H1 (cell line): ENCODE results near the gene PSMD6. TPM values are rescaled to one million over a fixed set of nuclear protein-coding genes. Genes with fewer than 3 reads are reported as not detected.

Experiments used
- CTCF ChIA-PET: fragments of 300-600 bp; sonication (Branson Sonifier 250); formaldehyde crosslinking; loops from one replicate; lab custom pipeline; 2021; ENCODE audit not compliant: partially characterized antibody; lab: Charles Lee
- POLR2A ChIA-PET: fragments of 300-600 bp; sonication (Branson Sonifier 250); formaldehyde crosslinking; loops from one replicate; lab custom pipeline; 2021; ENCODE audit warnings: inconsistent platforms; ENCODE audit not compliant: partially characterized antibody; lab: Charles Lee
- DNase-seq, 2 experiments: peaks; one replicate each; pipeline versions ENCODE4 v3.0.0 to v3.0.0-alpha.2; 2010 to 2022; ENCODE audit warnings: low spot score in 2 of 2, low read depth in 1 of 2, mixed read lengths in 1 of 2
- FAIRE-seq: peaks from 2 replicates; lab custom pipeline; 2011; peaks lifted over from hg19 to GRCh38; lab: Jason Lieb, UNC
- H2AFZ ChIP-seq: 2 replicates; pipeline ENCODE4 v1.8.1; 2012; ENCODE audit warnings: low read length, inconsistent platforms
- H2AK5ac ChIP-seq: 2 replicates; pipeline ENCODE4 v1.6.1; 2013; ENCODE audit warnings: low read depth, low read length
- H2BK120ac ChIP-seq: replicated peaks from 2 replicates; pipeline ENCODE3; 2013; ENCODE audit warnings: low read depth, low read length, inconsistent platforms
- H2BK12ac ChIP-seq: 2 replicates; pipeline ENCODE4 v1.6.1; 2013; ENCODE audit warnings: low read depth, low read length
- H2BK15ac ChIP-seq: 2 replicates; pipeline ENCODE4 v1.6.1; 2013; ENCODE audit warnings: low read length
- H2BK20ac ChIP-seq: 2 replicates; pipeline ENCODE4 v1.6.1; 2013; ENCODE audit warnings: low read length
- H2BK5ac ChIP-seq: 2 replicates; pipeline ENCODE4 v1.6.1; 2013; ENCODE audit warnings: low read depth, low read length
- H3K14ac ChIP-seq: 2 replicates; pipeline ENCODE4 v1.6.1; 2013; ENCODE audit warnings: inconsistent platforms; ENCODE audit not compliant: insufficient read length
- H3K18ac ChIP-seq: 2 replicates; pipeline ENCODE4 v1.6.1; 2013; ENCODE audit warnings: low read length; ENCODE audit errors: extremely low read depth
- H3K23ac ChIP-seq: 2 replicates; pipeline ENCODE4 v1.6.1; 2013; ENCODE audit warnings: inconsistent platforms; ENCODE audit not compliant: insufficient read length
- H3K23me2 ChIP-seq: 2 replicates; pipeline ENCODE4 v1.6.1; 2013; ENCODE audit warnings: low read depth, low read length
- H3K27ac ChIP-seq: 2 replicates; pipeline ENCODE4 v1.6.1; 2011; ENCODE audit warnings: low read depth, low read length, inconsistent platforms
- H3K27me3 ChIP-seq, 4 experiments: replicated peaks in 1 of 4; 1 replicate in 1 of 4; 2 replicates in 3 of 4; pipeline versions ENCODE4 v1.6.1 to v1.8.1; 2011 to 2013; ENCODE audit warnings: low read length in 3 of 4, mild to moderate bottlenecking in 3 of 4, inconsistent platforms in 2 of 4, mixed read lengths in 2 of 4, moderate library complexity in 1 of 4; ENCODE audit not compliant: control insufficient read depth in 3 of 4, insufficient read depth in 3 of 4; ENCODE audit errors: extremely low read depth in 1 of 4
- H3K36me3 ChIP-seq, 4 experiments: 2 replicates each; pipeline versions ENCODE4 v1.6.1 to v1.8.1; 2011 to 2013; ENCODE audit warnings: mild to moderate bottlenecking in 4 of 4, low read length in 3 of 4, moderate library complexity in 2 of 4, control low read depth in 1 of 4, inconsistent platforms in 1 of 4; ENCODE audit not compliant: insufficient read depth in 4 of 4, control insufficient read depth in 2 of 4
- H3K4ac ChIP-seq: replicated peaks from 2 replicates; pipeline ENCODE3; 2013; ENCODE audit warnings: low read length, low read depth, mixed read lengths, inconsistent platforms; ENCODE audit not compliant: insufficient read length
- H3K4me1 ChIP-seq, 4 experiments: replicated peaks in 1 of 4; 1 replicate in 1 of 4; 2 replicates in 3 of 4; pipeline versions ENCODE4 v1.6.1 to v1.8.1; 2011 to 2013; ENCODE audit warnings: low read length in 3 of 4, inconsistent platforms in 2 of 4, mixed read lengths in 1 of 4; ENCODE audit not compliant: insufficient read depth in 4 of 4, control insufficient read depth in 3 of 4
- H3K4me2 ChIP-seq, 2 experiments: 2 replicates each; pipeline versions ENCODE4 v1.6.1 to v1.8.1; 2011 to 2013; ENCODE audit warnings: low read depth in 2 of 2, low read length in 2 of 2, control low read depth in 1 of 2, inconsistent platforms in 1 of 2, mild to moderate bottlenecking in 1 of 2; ENCODE audit not compliant: insufficient read depth in 1 of 2
- H3K4me3 ChIP-seq, 4 experiments: fragments of 200-600, 300-600 bp in 1 of 4; sonication (generic), shearing (Covaris generic), sonication (Bioruptor Twin) in 1 of 4; 2 replicates each; pipeline versions ENCODE4 v1.5.1 to v1.8.1; 2011 to 2016; ENCODE audit warnings: low read length in 4 of 4, low read depth in 3 of 4, control low read depth in 2 of 4, inconsistent platforms in 2 of 4, mild to moderate bottlenecking in 2 of 4, mixed read lengths in 1 of 4, moderate library complexity in 1 of 4; ENCODE audit not compliant: insufficient read depth in 2 of 4; ENCODE audit errors: extremely low read depth in 1 of 4
- H3K56ac ChIP-seq: replicated peaks from 2 replicates; pipeline ENCODE3; 2013; ENCODE audit warnings: low read depth, mild to moderate bottlenecking, mixed read lengths, low read length, inconsistent platforms; ENCODE audit not compliant: insufficient read length
- H3K79me1 ChIP-seq: 2 replicates; pipeline ENCODE4 v1.6.1; 2013; ENCODE audit warnings: low read depth, low read length, control low read depth
- H3K79me2 ChIP-seq, 2 experiments: 2 replicates each; pipeline versions ENCODE4 v1.6.1 to v1.8.1; 2012 to 2013; ENCODE audit warnings: low read length in 2 of 2, mild to moderate bottlenecking in 2 of 2, inconsistent platforms in 1 of 2; ENCODE audit not compliant: insufficient read depth in 2 of 2, control insufficient read depth in 1 of 2
- H3K9ac ChIP-seq, 4 experiments: replicated peaks in 1 of 4; 1 replicate in 1 of 4; 2 replicates in 3 of 4; pipeline versions ENCODE4 v1.6.1 to v1.8.1; 2011 to 2013; ENCODE audit warnings: low read depth in 3 of 4, low read length in 3 of 4, control low read depth in 2 of 4, mild to moderate bottlenecking in 2 of 4, moderate library complexity in 2 of 4, inconsistent platforms in 1 of 4; ENCODE audit errors: extremely low read depth in 1 of 4
- H3K9me3 ChIP-seq, 2 experiments: 2 replicates each; pipeline versions ENCODE4 v1.6.1 to v1.8.1; 2012 to 2013; ENCODE audit warnings: mild to moderate bottlenecking in 2 of 2, moderate library complexity in 2 of 2, control low read depth in 1 of 2, inconsistent platforms in 1 of 2, low read depth in 1 of 2, low read length in 1 of 2, mixed read lengths in 1 of 2; ENCODE audit not compliant: insufficient read depth in 2 of 2
- H4K20me1 ChIP-seq, 2 experiments: replicated peaks in 1 of 2; 2 replicates each; pipeline versions ENCODE3 to v1.8.1; 2011 to 2013; ENCODE audit warnings: inconsistent platforms in 2 of 2, low read length in 2 of 2, mild to moderate bottlenecking in 1 of 2; ENCODE audit not compliant: insufficient read depth in 2 of 2, control insufficient read depth in 1 of 2
- H4K5ac ChIP-seq: 2 replicates; pipeline ENCODE4 v1.6.1; 2013; ENCODE audit warnings: low read length, low read depth, mixed read lengths, inconsistent platforms; ENCODE audit not compliant: insufficient read length
- H4K8ac ChIP-seq: 2 replicates; pipeline ENCODE4 v1.8.0; 2013; ENCODE audit warnings: mild to moderate bottlenecking, moderate library complexity, low read length, inconsistent platforms; ENCODE audit not compliant: insufficient read depth; ENCODE audit errors: extremely low read depth
- H4K91ac ChIP-seq: replicated peaks from 2 replicates; pipeline ENCODE3; 2013; ENCODE audit warnings: low read length, mixed read lengths, inconsistent platforms; ENCODE audit not compliant: insufficient read length
- GABPA ChIP-seq: IDR thresholded peaks from 2 replicates; pipeline ENCODE4 v1.6.1; 2011; ENCODE audit warnings: mild to moderate bottlenecking, low read length, moderate library complexity, borderline replicate concordance; ENCODE audit not compliant: insufficient read depth
- GTF2F1 ChIP-seq: IDR thresholded peaks from 2 replicates; pipeline ENCODE4 v1.6.1; 2012; ENCODE audit warnings: low read depth, low read length, improper control_type of control experiment, borderline replicate concordance
- WGBS, 2 experiments: shearing (Covaris generic) in 1 of 2; methylation state at CpG; one replicate each; pipeline versions ENCODE4 v1.1.6 to v1.1.7; 2013 to 2015; ENCODE audit warnings: low lambda C conversion rate in 2 of 2, mixed read lengths in 2 of 2, inconsistent platforms in 1 of 2, low coverage in 1 of 2, missing lambda C conversion rate in 1 of 2; ENCODE audit not compliant: insufficient replicate concordance in 2 of 2, insufficient coverage in 1 of 2, insufficient read length in 1 of 2; ENCODE audit errors: extremely low coverage in 1 of 2, missing lambda C conversion rate in 1 of 2; 5-methylcytosine and 5-hydroxymethylcytosine counted together
- polyA plus RNA-seq, 7 experiments: library from polyadenylated mRNA; depleted of rRNA in 3 of 7; stranded (reverse) in 5 of 7; unstranded in 2 of 7; fragments of >200 nt in 5 of 7; fragments of 200-250 nt in 2 of 7; gene quantifications; 1 replicate in 5 of 7; 2 replicates in 1 of 7; 4 replicates in 1 of 7; pipeline versions ENCODE4 v1.2.1 to v1.2.3, GENCODE V29; 2011 to 2013; ENCODE audit warnings: missing spikeins in 2 of 7, mixed read lengths in 2 of 7
- total RNA-seq: library from RNA; stranded (reverse); fragmentation: NEBNext Ultra II Directional; extraction: Animal tissue kit (Norgen Biotek cat#: 25700); gene quantifications from 2 replicates; pipeline ENCODE4 v1.2.1, GENCODE V29; 2021

Gene PSMD6
- total and polyA plus RNA-seq, 2 of the 8 experiments (the other 6 are each of a cell fraction or from before 2014, with no cell fraction given), result 43.7 to 104 TPM

GRCh38 chr3:63979093-63979885 is 44.0 kb downstream of the PSMD6 start:
- no peak for DNase-seq
- CTCF ChIA-PET, result interaction anchor here (0.6 to 2.6 kb wide), 6 partner anchors 10 to 43 kb away, joined by 3 to 12 read pairs (median 4); no protein-coding TSS in a partner anchor
- Histone ChIP-seq H3K4me1 (no peaks in the 10 kb centered on the region), H3K36me3 (peaks cover 0 to 8% (median 4%) of the 10 kb centered on the region in 4 experiments; a peak in 3 of 8 replicates), H2BK15ac (no peak overlapping the region), H3K14ac (no peak overlapping the region), H2BK12ac (no peak overlapping the region), H3K4me3 (no peak overlapping the region), H3K79me1 (no peaks in the 10 kb centered on the region; the same call in 1 of the 2 replicates), H3K56ac (no peak overlapping the region), H3K23me2 (no peaks in the 10 kb centered on the region), H2BK20ac (no peak overlapping the region), H3K4me2 (no peak overlapping the region), H3K18ac (no peak overlapping the region), H3K4ac (no peak overlapping the region), H2AK5ac (no peak overlapping the region), H2BK5ac (no peak overlapping the region), H4K5ac (no peak overlapping the region), H4K20me1 (peaks cover 0 to 3% of the 10 kb centered on the region in 2 experiments), H3K79me2 (0 out of 4 replicates have a peak, but pooled peaks cover 0 to 5% of the 10 kb centered on the region in 2 experiments), H2AFZ (no peak overlapping the region), H2BK120ac (no peak overlapping the region), H3K27ac (no peak overlapping the region), H4K91ac (no peak overlapping the region), H3K9ac (no peak overlapping the region), H4K8ac (no peak overlapping the region), H3K27me3 (no peaks in the 10 kb centered on the region), H3K23ac (no peak overlapping the region), H3K9me3 (no peaks in the 10 kb centered on the region)
- WGBS, 2 experiments, result 91% methylated on average over 12 of the region's 12 CpGs; no CpG with 5 or more reads in 1 of the 2 experiments
- no peak for FAIRE-seq
- POLR2A ChIA-PET, result interaction anchor here (0.7 to 1.1 kb wide), 2 partner anchors 11 to 13 kb away, joined by 3 to 6 read pairs; no protein-coding TSS in a partner anchor
- TF ChIP-seq GTF2F1, result no peak
- TF ChIP-seq GABPA, result no peak
